Activated gamma-delta T cell (primary cell): ENCODE data around the gene DHRS13.
A peak's percentile ranks its signal among the peaks of the same experiment; 100 is the strongest.
"Not testable (repeated sequence)": the region's sequence is repeated elsewhere in the genome, so short reads cannot be mapped to it uniquely, and the experiment has no call there.

Source experiments
- DNase-seq: peaks from one replicate; lab custom pipeline; 2025; lab: John Stamatoyannopoulos, UW

DHRS13 gene

GRCh38 chr17:28858801-28859355 is 44.0 kb downstream of the DHRS13 start:
- DNase-seq, result no peak

GRCh38 chr17:28857905-28858800 is 44.7 kb downstream of the DHRS13 start:
- no peak for DNase-seq

GRCh38 chr17:28856028-28856574 is 46.8 kb downstream of the DHRS13 start:
- DNase-seq, result no peak

- DNase-seq, result no peak
These were observed 47.6 kb downstream of the DHRS13 start for GRCh38 chr17:28855336-28855679.

GRCh38 chr17:28854457-28855335 is 48.2 kb downstream of the DHRS13 start, which contains the start of gene ERAL1:
TSS of gene ERAL1 (plus strand) at chr17:28855016. CDS start at chr17:28855035, 19 bp downstream.
- DNase-seq, result peak; percentile 57

GRCh38 chr17:28853295-28853694 is 49.6 kb downstream of the DHRS13 start:
- DNase-seq, result no peak

GRCh38 chr17:28849281-28849680 is 53.6 kb downstream of the DHRS13 start:
- no peak for DNase-seq

- not testable (repeated sequence) for DNase-seq
These were observed 54.2 kb downstream of the DHRS13 start for GRCh38 chr17:28848667-28849066.
